CD14-positive monocyte (primary cell): ENCODE measurements around the gene FMO5. TPM values are rescaled to one million over a fixed set of nuclear protein-coding genes. Genes with fewer than 3 reads are reported as not detected.

Experiments used
- DNase-seq, 3 donors: peaks; one replicate each; pipeline ENCODE4 v3.0.0-alpha.2; 2011 to 2022
- H2AFZ ChIP-seq: 2 replicates; pipeline ENCODE4 v1.6.0; 2012; ENCODE audit warnings: mild to moderate bottlenecking, low read depth, low read length, inconsistent platforms; ENCODE audit not compliant: insufficient read depth, poor library complexity, severe bottlenecking
- H3K27ac ChIP-seq, 2 donors: 1 replicate in 1 of 2; 2 replicates in 1 of 2; pipeline ENCODE4 v1.5.1; 2012 to 2013; ENCODE audit warnings: low read length in 2 of 2, control low read depth in 1 of 2, inconsistent platforms in 1 of 2, low read depth in 1 of 2, mild to moderate bottlenecking in 1 of 2
- H3K27me3 ChIP-seq, 2 donors: one replicate each; pipeline versions ENCODE4 v1.6.0 to v1.6.1; 2011 to 2013; ENCODE audit warnings: low read length in 2 of 2; ENCODE audit not compliant: control insufficient read depth in 2 of 2, insufficient read depth in 2 of 2
- H3K36me3 ChIP-seq, 2 donors: replicated peaks in 1 of 2; 1 replicate in 1 of 2; 2 replicates in 1 of 2; pipeline versions ENCODE4 v1.5.1 to v1.6.1; 2012 to 2013; ENCODE audit warnings: low read length in 2 of 2, control low read depth in 1 of 2, inconsistent platforms in 1 of 2, mild to moderate bottlenecking in 1 of 2; ENCODE audit not compliant: insufficient read depth in 2 of 2, control insufficient read depth in 1 of 2
- H3K4me1 ChIP-seq, 2 donors: 1 replicate in 1 of 2; 2 replicates in 1 of 2; pipeline versions ENCODE4 v1.5.1 to v1.6.1; 2012 to 2013; ENCODE audit warnings: low read length in 2 of 2, control low read depth in 1 of 2, inconsistent platforms in 1 of 2, mild to moderate bottlenecking in 1 of 2, moderate library complexity in 1 of 2; ENCODE audit not compliant: insufficient read depth in 2 of 2, control insufficient read depth in 1 of 2
- H3K4me2 ChIP-seq: replicated peaks from 2 replicates; pipeline ENCODE3; 2012; ENCODE audit warnings: low read length, moderate library complexity, mild to moderate bottlenecking; ENCODE audit not compliant: poor library complexity, severe bottlenecking; ENCODE audit errors: extremely low read depth
- H3K4me3 ChIP-seq, 3 experiments: fragments of 200-600 bp in 1 of 3; sonication (generic) in 1 of 3; replicated peaks in 1 of 3; 1 replicate in 2 of 3; 2 replicates in 1 of 3; pipeline ENCODE4 v1.5.1; 2011 to 2013; ENCODE audit warnings: low read length in 3 of 3, mild to moderate bottlenecking in 3 of 3, control low read depth in 2 of 3, low read depth in 2 of 3, inconsistent platforms in 1 of 3, moderate library complexity in 1 of 3
- H3K79me2 ChIP-seq: 2 replicates; pipeline ENCODE4 v1.6.0; 2012; ENCODE audit warnings: mild to moderate bottlenecking, control low read depth, inconsistent platforms, low read length, moderate library complexity; ENCODE audit not compliant: insufficient read depth
- H3K9ac ChIP-seq: 2 replicates; pipeline ENCODE4 v1.6.0; 2017; ENCODE audit warnings: low read length, mild to moderate bottlenecking; ENCODE audit not compliant: insufficient read depth, poor library complexity, severe bottlenecking
- H3K9me3 ChIP-seq, 2 donors: replicated peaks in 1 of 2; 1 replicate in 1 of 2; 2 replicates in 1 of 2; pipeline versions ENCODE4 v1.5.1 to v1.6.1; 2012 to 2013; ENCODE audit warnings: low read length in 2 of 2, control low read depth in 1 of 2; ENCODE audit not compliant: control insufficient read depth in 1 of 2, insufficient read depth in 1 of 2
- H4K20me1 ChIP-seq: 2 replicates; pipeline ENCODE4 v1.6.0; 2012; ENCODE audit warnings: mild to moderate bottlenecking, low read length, control low read depth, moderate library complexity; ENCODE audit not compliant: insufficient read depth
- H3K27ac Mint-ChIP-seq, 7 donors: one replicate each; pipeline ENCODE4 v1.8.0; 2020; ENCODE audit warnings: mild to moderate bottlenecking in 7 of 7, mixed read lengths in 7 of 7, moderate library complexity in 6 of 7, inconsistent platforms in 2 of 7
- H3K27me3 Mint-ChIP-seq, 3 donors: one replicate each; pipeline ENCODE4 v1.8.0; 2021 to 2022; ENCODE audit warnings: low read depth in 3 of 3, mild to moderate bottlenecking in 3 of 3, mixed read lengths in 3 of 3, moderate library complexity in 3 of 3, inconsistent platforms in 1 of 3
- H3K36me3 Mint-ChIP-seq, 2 donors: one replicate each; pipeline ENCODE4 v1.8.0; 2020; ENCODE audit warnings: mixed read lengths in 2 of 2, inconsistent platforms in 1 of 2, mild to moderate bottlenecking in 1 of 2
- H3K4me1 Mint-ChIP-seq: one replicate; pipeline ENCODE4 v1.8.0; 2020; ENCODE audit warnings: mild to moderate bottlenecking, mixed read lengths
- H3K4me3 Mint-ChIP-seq, 2 donors: one replicate each; pipeline ENCODE4 v1.8.0; 2020; ENCODE audit warnings: mild to moderate bottlenecking in 2 of 2, mixed read lengths in 2 of 2, moderate library complexity in 1 of 2
- H3K9me3 Mint-ChIP-seq, 7 donors: one replicate each; pipeline ENCODE4 v1.8.0; 2020 to 2022; ENCODE audit warnings: mixed read lengths in 7 of 7, mild to moderate bottlenecking in 6 of 7, moderate library complexity in 6 of 7, inconsistent platforms in 2 of 7
- CTCF ChIP-seq: fragments of 200-600 bp; IDR thresholded peaks from one replicate; pipeline ENCODE4 v1.8.0; 2022; ENCODE audit warnings: antibody characterized with exemption, mild to moderate bottlenecking
- WGBS: methylation state at CpG from one replicate; pipeline ENCODE4 v1.1.5; 2013; ENCODE audit warnings: missing lambda C conversion rate; ENCODE audit not compliant: insufficient coverage; 5-methylcytosine and 5-hydroxymethylcytosine counted together
- intact Hi-C, 2 donors: fragments of 100-400 bp; cut with micrococcal nuclease; formaldehyde crosslinking; loops; one replicate each; pipeline versions ENCODE4 v1.15.0 to v1.15.1; 2023
- polyA plus RNA-seq, 3 donors: library from polyadenylated mRNA; depleted of rRNA in 1 of 3; unstranded in 2 of 3; stranded (reverse) in 1 of 3; fragments of 300-500 nt in 2 of 3; fragments of >200 nt in 1 of 3; fragmentation: Illumina TruSeq in 2 of 3; gene quantifications; 1 replicate in 2 of 3; 2 replicates in 1 of 3; pipeline ENCODE4 v1.2.3, GENCODE V29; 2012 to 2021

FMO5 gene
- polyA plus RNA-seq, 3 donors = 16.8 to 20.0 (median 18.0) TPM

GRCh38 chr1:147245129-147245528, 20.0 kb upstream of the FMO5 start:
- no peak for DNase-seq
- Mint-ChIP-seq H3K27ac (peak overlapping the region in 4 of 7 donors; percentile 13 to 68 (median 36)), H3K4me3 (no peak overlapping the region), H3K36me3 (peaks cover 0 to 2% of the 10 kb centered on the region in 2 donors), H3K9me3 (no peaks in the 10 kb centered on the region), H3K27me3 (no peaks in the 10 kb centered on the region), H3K4me1 (peaks cover 44% of the 10 kb centered on the region)
- Histone ChIP-seq H3K36me3 (no peaks in the 10 kb centered on the region), H3K9ac (no peak overlapping the region), H3K27ac (no peak overlapping the region), H4K20me1 (peaks cover 5% of the 10 kb centered on the region), H3K27me3 (no peaks in the 10 kb centered on the region), H3K4me3 (no peak overlapping the region), H3K79me2 (peaks cover 76% of the 10 kb centered on the region), H2AFZ (no peak overlapping the region), H3K4me2 (no peak overlapping the region), H3K4me1 (peaks cover 32 to 46% of the 10 kb centered on the region in 2 donors), H3K9me3 (no peaks in the 10 kb centered on the region)
- no peak for TF ChIP-seq CTCF
- 94% methylated on average over 3 of the region's 6 CpGs for WGBS
- intact Hi-C loops = loop anchor here in 1 of 2 donors (10.0 kb wide), 1 partner anchor 160 kb away; no protein-coding TSS in a partner anchor

GRCh38 chr1:147243841-147244240, 18.7 kb upstream of the FMO5 start:
- peaks cover 0 to 2% (median 0%) of the 10 kb centered on the region in 3 donors for H3K27me3 Mint-ChIP-seq
- H3K4me1 ChIP-seq = peaks cover 32 to 46% of the 10 kb centered on the region in 2 donors
- TF ChIP-seq CTCF = no peak

More at GRCh38 chr1:147243841-147244240, 18.7 kb upstream of the FMO5 start:
- no peaks in the 10 kb centered on the region for H3K9me3 ChIP-seq
- 2% methylated on average over 4 of the region's 4 CpGs for WGBS
- no peaks in the 10 kb centered on the region for H3K27me3 ChIP-seq
- Mint-ChIP-seq H3K4me3 (peak overlapping the region; percentile 91 to 97), H3K9me3 (no peaks in the 10 kb centered on the region), H3K4me1 (peaks cover 43% of the 10 kb centered on the region), H3K36me3 (peaks cover 0 to 2% of the 10 kb centered on the region in 2 donors), H3K27ac (peak overlapping the region in 1 of 7 donors; percentile 41)
- no peaks in the 10 kb centered on the region for H3K36me3 ChIP-seq
- intact Hi-C loops = loop anchor here (2.0 to 10.0 kb wide), 2 partner anchors 71 to 159 kb away; partner anchors contain the start of gene PRKAB2 (in 2 of the 2)
- H4K20me1 ChIP-seq = peaks cover under 1% of the 10 kb centered on the region
- H3K9ac ChIP-seq = peak overlapping the region; percentile 82
- peak overlapping the region; percentile 76 to 97 (median 93) for H3K4me3 ChIP-seq
- no peak overlapping the region for H3K27ac ChIP-seq
- DNase-seq = no peak
- H2AFZ ChIP-seq = peak overlapping the region; percentile 99
- peak overlapping the region; percentile 98 for H3K4me2 ChIP-seq
- peaks cover 63% of the 10 kb centered on the region for H3K79me2 ChIP-seq
